SIG-M5 (cell line): ENCODE results near the gene MAP3K5.

Experiments used
- DNase-seq: peaks from one replicate; lab custom pipeline; 2025; lab: John Stamatoyannopoulos, UW

MAP3K5 gene

GRCh38 chr6:136749359-136749997 is 42.8 kb downstream of the MAP3K5 start:
- no peak for DNase-seq

- DNase-seq: no peak
Measured at GRCh38 chr6:136747507-136747906, 44.8 kb downstream of the MAP3K5 start.

- no peak for DNase-seq
Measured at GRCh38 chr6:136745300-136745699, 47.0 kb downstream of the MAP3K5 start.

- DNase-seq: no peak
Measured at GRCh38 chr6:136744889-136745288, 47.4 kb downstream of the MAP3K5 start.

- DNase-seq: no peak
Measured at GRCh38 chr6:136742125-136742524, 50.2 kb downstream of the MAP3K5 start.

GRCh38 chr6:136740050-136740974 is 52.0 kb downstream of the MAP3K5 start:
- no peak for DNase-seq

- DNase-seq: no peak
Measured at GRCh38 chr6:136739501-136739900, 52.8 kb downstream of the MAP3K5 start.

GRCh38 chr6:136739071-136739470 is 53.2 kb downstream of the MAP3K5 start:
- DNase-seq: no peak

- no peak for DNase-seq
Measured at GRCh38 chr6:136738692-136739057, 53.6 kb downstream of the MAP3K5 start.

- no peak for DNase-seq
Measured at GRCh38 chr6:136737871-136738691, 54.2 kb downstream of the MAP3K5 start.

GRCh38 chr6:136737374-136737844 is 54.9 kb downstream of the MAP3K5 start:
- no peak for DNase-seq

- DNase-seq: no peak
Measured at GRCh38 chr6:136736281-136736960, 55.9 kb downstream of the MAP3K5 start.

GRCh38 chr6:136734977-136735376 is 57.3 kb downstream of the MAP3K5 start:
- no peak for DNase-seq

GRCh38 chr6:136732889-136733288 is 59.4 kb downstream of the MAP3K5 start:
- no peak for DNase-seq

GRCh38 chr6:136729832-136730231 is 62.4 kb downstream of the MAP3K5 start:
- no peak for DNase-seq

- no peak for DNase-seq
Measured at GRCh38 chr6:136728976-136729515, 63.2 kb downstream of the MAP3K5 start.

- no peak for DNase-seq
Measured at GRCh38 chr6:136728033-136728939, 64.0 kb downstream of the MAP3K5 start.

- no peak for DNase-seq
Measured at GRCh38 chr6:136726837-136727557, 65.3 kb downstream of the MAP3K5 start.

- no peak for DNase-seq
Measured at GRCh38 chr6:136725124-136725523, 67.2 kb downstream of the MAP3K5 start.

GRCh38 chr6:136723780-136724179 is 68.5 kb downstream of the MAP3K5 start:
- no peak for DNase-seq
